Measurements from ENCODE around the gene PRRT1.
A peak's percentile ranks its signal among the peaks of the same experiment; 100 is the strongest.
"Not testable (repeated sequence)": the region's sequence is repeated elsewhere in the genome, so short reads cannot be mapped to it uniquely, and the experiment has no call there.

PRRT1 gene

GRCh38 chr6:32187725-32188380, 36.1 kb upstream of the PRRT1 start:
- FAIRE-seq, result not testable (repeated sequence)

- no peak for FAIRE-seq
Observed at GRCh38 chr6:32187009-32187709, 35.4 kb upstream of the PRRT1 start.

- FAIRE-seq, result not testable (repeated sequence)
Observed at GRCh38 chr6:32186151-32186840, 34.6 kb upstream of the PRRT1 start.

- not testable (repeated sequence) for FAIRE-seq
Observed at GRCh38 chr6:32185681-32186131, 34.0 kb upstream of the PRRT1 start.

GRCh38 chr6:32184084-32184640, 32.4 kb upstream of the PRRT1 start, which contains the start of gene AGER:
Gene AGER, minus strand, starts transcription at chr6:32184253. Its CDS starts 31 bp downstream, at chr6:32184222.
- no peak for FAIRE-seq

GRCh38 chr6:32183483-32184083, 31.8 kb upstream of the PRRT1 start:
- no peak for FAIRE-seq

- no peak for FAIRE-seq
Observed at GRCh38 chr6:32183030-32183429, 31.3 kb upstream of the PRRT1 start.

- no peak for FAIRE-seq
Observed at GRCh38 chr6:32182555-32182981, 30.8 kb upstream of the PRRT1 start.

GRCh38 chr6:32181915-32182529, 30.3 kb upstream of the PRRT1 start:
- FAIRE-seq, result no peak

GRCh38 chr6:32181148-32181702, 29.5 kb upstream of the PRRT1 start:
- no peak for FAIRE-seq

- FAIRE-seq, result no peak
Observed at GRCh38 chr6:32179766-32180405, 28.1 kb upstream of the PRRT1 start.

- no peak for FAIRE-seq
Observed at GRCh38 chr6:32178547-32179440, 27.1 kb upstream of the PRRT1 start.

- FAIRE-seq, result peak; percentile 98
Observed at GRCh38 chr6:32177788-32178546, 26.2 kb upstream of the PRRT1 start, which contains the start of gene RNF5. Gene RNF5, plus strand, starts transcription at chr6:32178405. Its CDS starts 107 bp downstream, at chr6:32178512.

GRCh38 chr6:32177183-32177787, 25.5 kb upstream of the PRRT1 start:
- no peak for FAIRE-seq

GRCh38 chr6:32176476-32177182, 24.9 kb upstream of the PRRT1 start:
- FAIRE-seq, result no peak

GRCh38 chr6:32175711-32176475, 24.2 kb upstream of the PRRT1 start, which contains the start of gene AGPAT1:
Gene AGPAT1, minus strand, starts transcription at chr6:32176084. Its CDS starts 4,588 bp downstream, at chr6:32171496.
- FAIRE-seq, result no peak

- FAIRE-seq, result no peak
Observed at GRCh38 chr6:32175322-32175710, 23.6 kb upstream of the PRRT1 start.

- FAIRE-seq, result no peak
Observed at GRCh38 chr6:32174416-32174815, 22.7 kb upstream of the PRRT1 start.

Measured in islet of Langerhans (tissue), 1 donor.